CMK (cell line): Measurements from ENCODE around the gene AGAP3.

Experiments
- DNase-seq: peaks from one replicate; pipeline ENCODE4 v3.0.0-alpha.2; 2010; ENCODE audit warnings: low read depth

AGAP3 gene

DNA sequence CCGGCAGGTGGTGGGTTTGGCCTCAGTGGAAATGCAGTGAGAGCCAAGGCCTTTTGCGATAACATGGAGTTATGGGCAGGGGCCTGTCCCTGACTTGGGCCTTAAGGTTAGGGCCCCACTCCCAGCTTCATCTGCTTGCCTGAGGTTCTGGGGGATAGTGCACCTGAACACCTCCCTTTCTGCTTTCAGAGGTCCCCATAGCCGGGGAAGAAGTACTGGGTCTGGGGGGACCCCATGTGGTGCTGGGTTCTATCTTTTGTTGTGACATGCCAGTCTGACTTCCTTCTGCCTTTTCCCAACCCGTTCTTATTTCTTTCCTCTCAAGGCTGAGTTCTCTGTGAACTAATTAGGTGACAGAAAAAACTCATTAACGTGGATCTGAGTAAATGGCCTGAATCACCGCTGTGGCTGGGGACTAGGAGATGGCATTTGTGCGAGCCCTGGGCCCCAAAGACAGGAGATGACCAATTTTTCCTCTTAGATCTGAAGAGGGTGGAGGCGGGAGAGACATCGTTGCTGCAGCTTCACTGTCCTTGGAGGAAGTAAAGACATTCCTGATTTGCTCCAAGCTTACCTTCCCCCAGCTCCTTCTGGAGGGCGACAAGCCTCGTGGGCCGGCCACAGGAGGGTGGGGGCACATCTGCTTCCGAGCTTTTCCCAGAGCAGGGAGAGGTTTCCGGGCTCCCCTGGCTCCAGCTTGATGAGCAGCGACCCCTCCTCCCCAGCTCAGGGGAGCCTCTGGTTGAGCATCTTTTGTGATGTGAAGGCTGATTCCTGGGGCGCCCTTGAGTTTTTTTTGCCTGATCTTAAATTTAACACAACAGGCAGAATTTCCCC is 2.0 kb downstream of the AGAP3 start:
- no peak for DNase-seq

DNA sequence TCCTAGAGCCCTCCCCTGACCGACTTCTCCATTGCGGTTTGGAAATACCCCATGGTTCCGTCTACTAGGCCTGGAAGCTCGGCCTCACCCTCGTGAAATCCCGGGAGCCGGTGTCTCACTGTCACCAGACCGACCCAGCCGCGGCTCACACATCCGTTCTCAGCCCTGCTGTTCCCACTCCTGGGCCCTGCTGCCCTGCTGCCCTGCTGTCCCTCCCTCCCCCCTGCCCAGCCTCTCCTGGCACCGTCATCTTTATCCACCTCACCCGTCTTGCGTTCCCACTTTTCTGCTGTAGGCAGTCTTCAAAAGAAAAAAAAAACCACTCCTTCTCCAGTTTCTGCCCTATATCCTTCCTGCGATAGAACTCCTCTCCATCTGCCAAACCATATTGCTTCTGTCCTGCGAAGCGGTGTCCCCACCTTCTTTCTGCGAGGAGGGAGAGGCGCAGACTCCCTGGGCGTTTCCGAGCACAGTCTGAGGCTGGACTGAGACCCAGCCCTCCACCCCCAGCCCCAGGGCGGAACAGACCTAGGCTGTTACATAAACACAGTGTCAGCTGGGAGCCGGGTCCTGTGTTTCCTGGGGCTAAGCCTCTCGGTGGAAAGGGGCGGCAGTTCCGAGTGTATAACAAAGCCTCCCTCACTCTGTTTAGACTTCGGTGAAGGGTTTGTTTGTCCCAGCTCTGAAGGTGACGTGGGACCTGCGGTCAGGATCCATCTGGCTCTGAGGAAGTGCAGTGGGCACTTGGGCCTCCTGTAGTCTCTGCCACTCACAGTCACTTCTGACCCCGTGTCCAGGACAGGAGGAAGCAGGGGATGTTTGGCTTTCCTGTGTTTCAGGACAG is 2.8 kb downstream of the AGAP3 start:
- no peak for DNase-seq

DNA sequence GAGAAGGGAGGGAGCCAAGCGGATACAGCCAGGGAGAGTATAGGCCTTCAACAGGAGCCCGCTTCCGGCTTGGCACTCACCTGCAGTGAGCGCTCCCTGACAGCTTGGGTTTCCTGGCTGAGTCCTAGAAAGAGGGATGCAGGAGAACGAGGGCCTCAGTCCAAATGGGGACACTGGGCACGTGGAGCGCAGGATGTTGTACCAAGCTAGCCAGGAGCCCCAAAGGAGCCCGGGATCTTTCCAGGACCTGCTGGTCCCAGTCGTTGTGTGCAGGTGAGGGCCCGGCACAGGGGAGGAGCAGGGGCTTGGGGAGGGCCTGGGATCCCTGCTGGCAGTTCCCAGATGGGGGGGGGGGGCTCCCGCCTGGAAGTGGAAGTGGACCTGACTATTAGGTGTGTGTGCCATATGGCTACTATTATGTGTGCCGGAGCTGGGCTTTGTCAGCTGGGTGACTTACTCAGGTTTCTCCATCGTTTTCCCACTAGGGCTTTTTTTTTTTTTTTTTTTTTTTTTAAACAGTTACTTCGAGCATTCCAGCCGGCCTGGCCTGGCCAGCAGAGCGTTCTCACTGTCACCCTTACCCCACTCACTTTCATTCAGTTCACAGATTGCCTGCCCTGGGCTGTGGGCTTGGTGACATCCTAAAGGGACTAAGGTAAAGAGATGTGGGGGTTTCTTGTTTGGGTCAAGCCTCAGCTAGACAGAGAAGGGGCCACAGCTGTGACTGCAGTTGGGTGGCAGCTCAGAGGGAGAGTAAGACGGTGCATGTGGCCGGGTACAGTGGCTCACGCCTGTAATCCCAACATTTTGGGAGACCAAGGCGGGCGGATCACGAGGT is 3.8 kb downstream of the AGAP3 start:
- no peak for DNase-seq

DNA sequence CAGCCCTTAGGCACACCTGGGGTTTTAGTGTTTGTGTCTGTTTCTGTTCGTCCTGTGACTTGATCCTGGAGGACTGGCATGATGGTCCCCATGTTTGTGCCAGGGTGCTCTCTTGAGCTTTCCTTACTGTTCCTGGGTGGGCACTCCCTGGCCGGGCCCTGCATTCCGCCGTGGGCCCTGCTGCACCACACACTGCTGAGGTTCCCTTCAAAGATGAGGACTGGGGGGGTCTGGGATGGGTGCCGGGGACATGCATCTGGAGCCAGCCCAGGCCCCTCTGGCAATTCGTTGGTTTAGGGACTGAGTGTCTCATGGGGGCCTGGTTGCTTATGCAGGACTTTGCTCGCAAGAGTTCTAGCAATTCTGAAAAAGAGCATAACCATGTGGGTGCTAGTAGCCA is 4.7 kb downstream of the AGAP3 start:
- DNase-seq, result no peak

DNA sequence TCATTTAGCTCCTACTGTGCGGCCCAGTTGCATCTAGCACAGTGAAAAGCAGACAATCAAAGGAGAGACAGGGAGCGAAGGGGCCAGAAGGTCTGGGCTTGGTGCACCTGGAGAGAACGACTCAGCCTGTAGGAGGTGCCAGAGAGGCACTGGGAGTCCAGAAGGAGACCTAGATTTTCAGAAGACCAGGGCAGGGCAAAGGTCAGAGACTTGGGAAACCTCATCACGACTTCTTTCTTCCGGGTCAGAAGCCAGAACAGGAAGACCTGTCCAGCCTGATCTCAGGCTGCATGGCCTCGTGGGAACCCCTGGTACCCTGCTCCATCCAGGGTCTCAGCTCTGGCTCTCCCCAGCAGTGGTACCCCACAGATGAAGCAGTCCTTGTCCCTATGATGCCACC is 5.2 kb downstream of the AGAP3 start:
- no peak for DNase-seq

DNA sequence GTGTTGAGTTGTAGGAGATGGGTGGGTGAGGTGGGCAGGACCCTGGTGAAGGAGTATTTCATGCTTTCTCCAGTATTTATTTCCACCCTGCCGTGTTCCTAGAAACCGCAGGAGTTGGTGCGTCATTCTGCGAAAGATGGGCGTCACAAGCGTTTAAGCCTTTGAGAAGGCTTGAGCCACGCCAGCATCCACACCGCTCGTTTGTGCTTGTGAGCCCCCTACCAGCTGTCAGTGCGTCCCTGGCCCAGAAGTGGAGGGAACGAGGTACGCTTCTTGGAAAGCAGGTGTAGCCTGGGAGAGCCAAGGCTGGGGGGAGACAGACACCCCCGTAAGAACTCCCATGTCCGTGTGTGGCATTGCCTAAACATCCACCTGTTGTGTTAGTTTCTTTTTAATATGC is 5.7 kb downstream of the AGAP3 start:
- DNase-seq, result no peak

DNA sequence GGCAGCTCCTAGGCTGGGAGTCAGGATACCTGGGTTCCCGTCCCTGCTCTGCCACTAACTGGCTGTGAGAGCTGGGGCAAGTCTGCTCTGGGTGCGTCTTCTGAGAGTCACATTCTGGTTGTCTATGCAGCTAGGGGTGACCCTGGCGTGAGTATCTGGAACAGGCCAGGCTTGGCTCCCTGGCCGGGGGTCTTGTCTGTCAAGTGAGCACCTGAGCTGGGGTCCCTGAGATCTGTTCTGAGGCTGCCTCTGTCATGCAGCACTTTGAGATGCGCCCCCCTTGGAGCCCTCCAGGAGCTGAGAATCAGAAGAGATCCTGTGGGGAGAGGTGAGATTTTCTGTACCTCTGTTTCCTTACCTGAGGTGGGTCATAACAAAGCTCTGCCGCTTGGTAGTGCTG is 7.5 kb downstream of the AGAP3 start:
- no peak for DNase-seq

DNA sequence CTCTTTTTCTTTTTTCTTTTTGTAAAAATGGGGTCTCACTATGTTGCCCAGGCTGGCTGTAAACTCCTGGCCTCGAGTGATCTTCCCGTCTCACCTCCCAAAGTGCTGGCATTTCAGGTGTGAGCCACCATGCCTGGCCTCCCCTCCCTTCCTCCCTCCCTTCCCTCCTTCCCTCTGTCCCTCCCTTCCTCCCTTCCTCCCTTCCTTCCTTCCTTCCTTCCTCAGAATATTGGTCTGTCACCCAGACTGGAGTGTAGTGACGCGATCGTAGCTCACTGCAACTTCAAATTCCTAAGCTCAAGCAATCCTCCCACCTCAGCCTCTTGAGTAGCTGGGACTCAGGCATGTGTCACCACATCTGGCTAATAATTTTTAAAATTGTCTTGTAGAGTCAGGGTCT is 8.4 kb downstream of the AGAP3 start:
- DNase-seq, result no peak

DNA sequence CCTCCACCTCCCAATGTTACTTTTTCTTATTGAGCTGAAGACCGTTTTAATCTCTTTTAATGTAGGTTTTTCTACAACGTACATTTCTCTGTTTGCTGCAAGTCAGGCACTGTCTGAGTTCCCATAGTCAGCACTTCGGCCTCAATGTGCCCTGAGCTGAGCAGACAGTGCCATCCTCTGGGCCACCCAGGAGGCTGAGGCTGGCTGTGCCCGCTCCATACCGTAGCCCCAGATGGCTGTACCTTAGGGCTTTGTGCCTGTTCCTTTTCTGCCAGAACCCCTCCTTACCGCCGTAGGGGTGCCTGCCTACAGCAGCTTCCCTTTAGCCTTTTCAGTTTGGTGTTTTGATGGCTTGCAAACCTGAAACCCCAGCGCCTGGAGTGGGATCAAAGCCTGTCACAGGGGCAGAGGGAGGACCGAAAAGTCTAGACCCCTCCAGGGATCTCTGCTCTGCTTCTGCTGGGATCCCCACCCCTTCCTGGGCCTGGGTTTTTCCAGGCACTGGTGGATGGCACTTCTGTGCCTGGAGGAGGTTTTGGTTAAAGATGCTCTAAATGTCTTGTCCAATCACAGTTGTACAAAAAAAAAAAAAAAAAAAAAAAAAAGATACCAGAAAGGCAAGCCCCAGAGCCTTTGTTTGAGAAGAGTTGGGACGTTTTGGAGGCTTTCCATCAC is 9.0 kb downstream of the AGAP3 start:
- DNase-seq, result no peak

DNA sequence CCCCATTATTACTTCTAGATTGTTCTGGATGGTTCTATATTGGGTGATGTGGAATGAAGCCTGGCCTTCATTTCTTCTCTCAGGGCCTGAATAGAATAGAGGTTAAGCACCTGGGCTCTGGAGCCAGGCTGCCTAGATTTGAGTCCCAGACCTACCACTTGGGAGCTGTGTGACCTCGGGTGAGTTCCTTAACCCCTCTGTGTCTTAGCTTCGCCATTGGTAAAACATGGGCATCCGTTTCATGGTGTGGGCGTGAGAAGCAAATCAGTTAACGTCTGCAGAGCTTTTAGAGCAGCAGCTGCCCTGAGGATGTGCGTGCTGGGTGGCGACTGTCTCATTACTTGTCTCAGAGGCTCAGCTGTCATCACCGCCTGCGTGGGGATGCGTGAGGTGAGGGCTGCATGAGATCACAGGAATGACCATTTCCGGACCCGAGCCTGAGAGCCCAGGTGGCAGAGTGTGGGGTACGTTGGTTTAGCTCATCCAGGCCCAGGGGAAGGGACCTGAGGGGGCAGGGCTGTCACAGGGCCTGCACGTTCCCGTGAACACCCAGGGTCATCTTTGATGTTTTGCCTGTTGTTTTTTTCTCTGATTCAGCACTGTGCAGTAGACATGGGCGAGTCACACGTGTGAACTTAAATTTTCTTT is 9.7 kb downstream of the AGAP3 start:
- DNase-seq, result no peak

DNA sequence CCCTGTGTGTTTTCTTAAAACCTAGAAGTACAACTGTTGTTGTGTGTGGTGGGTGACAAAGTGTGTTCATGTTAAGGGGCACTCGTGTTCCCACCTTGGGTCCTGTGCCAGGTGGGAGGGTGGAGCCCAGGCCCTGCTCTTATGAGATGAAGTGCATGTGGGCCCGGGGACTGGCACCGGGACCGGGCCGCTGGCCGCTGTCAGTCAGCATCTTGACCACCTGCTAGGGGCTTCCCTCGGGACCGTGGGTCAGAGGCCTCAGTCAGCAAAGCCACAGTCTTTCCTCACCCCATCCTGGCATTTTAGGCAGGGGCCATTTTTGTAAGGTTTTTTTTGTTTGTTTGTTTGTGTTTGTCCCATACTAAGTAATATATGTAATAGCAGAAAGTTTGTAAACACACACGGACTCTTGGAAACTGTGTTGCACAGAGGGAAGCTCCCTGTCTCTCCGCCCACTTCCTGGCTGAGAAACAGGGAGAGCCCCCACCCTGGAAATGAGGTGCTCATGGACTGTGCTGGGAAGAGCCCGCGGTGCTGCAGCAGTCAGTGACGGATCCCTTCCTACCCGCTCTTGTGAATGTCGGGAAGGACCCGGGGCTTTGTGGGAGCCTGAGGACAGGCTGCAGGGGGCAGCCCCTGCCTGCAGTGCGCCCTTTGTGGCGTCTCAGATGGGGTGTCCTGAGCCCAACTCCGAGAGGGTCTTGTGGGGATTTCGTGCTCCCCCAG is 13.4 kb downstream of the AGAP3 start:
- DNase-seq, result no peak

DNA sequence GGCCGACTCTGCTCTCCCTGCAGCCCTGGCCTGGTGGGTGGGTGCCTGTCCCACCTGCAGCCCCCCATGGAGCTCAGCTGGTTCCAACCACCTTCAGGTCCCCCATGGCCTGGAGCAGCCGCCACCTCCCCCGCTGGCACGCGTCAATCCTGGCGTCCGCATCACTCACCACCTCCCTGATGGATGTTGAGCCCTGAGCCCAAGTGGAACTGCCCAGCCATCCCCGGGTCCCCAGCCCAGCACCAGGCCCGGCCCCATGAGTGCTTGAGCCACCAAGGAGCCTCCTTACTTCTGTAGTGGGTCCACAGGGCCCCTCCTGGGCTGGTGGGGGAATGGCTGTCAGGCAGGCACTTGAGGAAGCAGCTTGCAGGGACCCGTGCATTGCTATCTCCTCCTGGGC is 14.6 kb downstream of the AGAP3 start:
- DNase-seq, result no peak

DNA sequence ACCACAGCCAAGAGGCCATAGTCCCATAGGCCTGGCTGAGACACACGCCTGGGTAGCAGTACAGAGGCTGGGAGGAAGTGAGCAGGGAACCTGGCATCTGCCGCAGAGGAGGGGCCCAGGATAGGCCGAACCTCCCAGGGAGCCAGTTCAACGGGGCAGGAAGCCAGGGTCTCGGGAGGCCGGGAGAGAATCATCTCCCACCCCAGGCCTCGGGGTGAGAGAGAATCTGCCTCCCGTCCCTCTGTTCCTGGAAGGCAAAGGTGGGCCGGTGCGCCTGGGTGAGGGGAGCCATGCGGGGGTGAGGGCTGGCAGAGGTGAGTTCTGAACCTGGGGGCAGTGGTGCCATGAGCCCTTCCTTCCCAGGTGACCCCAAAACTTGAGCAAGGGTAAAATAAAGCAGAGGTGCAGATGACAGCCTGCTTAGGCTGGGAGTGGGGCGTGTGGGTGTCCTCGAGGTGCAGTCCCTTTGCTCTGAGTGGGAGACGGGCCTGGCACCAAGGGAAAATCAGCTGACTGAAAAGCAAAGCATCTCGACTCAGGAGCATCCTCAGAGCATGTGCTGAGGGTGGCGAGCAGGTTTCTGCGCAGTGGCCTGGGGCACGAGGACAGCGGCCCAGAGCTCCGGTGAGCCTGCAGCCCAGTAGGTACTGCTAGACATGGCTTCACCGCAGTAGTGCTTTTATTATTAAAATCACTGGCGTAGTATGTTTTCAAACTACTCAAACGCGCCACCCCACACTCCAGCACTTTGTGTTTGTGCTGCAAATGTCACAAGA is 15.5 kb downstream of the AGAP3 start:
- DNase-seq, result no peak

DNA sequence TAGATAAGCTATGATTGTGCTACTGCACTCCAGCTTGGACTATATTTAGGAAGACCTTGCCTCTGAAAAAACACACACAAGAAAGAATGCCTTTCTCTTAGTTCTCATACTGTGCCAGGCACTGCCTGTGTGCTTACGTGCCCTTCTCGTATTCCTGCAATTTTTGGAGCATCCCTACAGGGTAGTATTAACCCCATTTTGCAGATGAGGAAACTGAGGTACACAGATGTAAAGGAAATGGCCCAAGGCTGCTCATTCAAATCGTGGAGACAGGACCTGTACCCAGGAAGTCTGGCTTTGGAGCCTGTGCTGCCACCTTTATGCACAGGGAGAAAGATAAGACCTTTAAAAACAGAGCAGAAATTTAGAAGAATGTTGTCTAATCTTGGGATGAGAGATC is 16.7 kb downstream of the AGAP3 start:
- no peak for DNase-seq

DNA sequence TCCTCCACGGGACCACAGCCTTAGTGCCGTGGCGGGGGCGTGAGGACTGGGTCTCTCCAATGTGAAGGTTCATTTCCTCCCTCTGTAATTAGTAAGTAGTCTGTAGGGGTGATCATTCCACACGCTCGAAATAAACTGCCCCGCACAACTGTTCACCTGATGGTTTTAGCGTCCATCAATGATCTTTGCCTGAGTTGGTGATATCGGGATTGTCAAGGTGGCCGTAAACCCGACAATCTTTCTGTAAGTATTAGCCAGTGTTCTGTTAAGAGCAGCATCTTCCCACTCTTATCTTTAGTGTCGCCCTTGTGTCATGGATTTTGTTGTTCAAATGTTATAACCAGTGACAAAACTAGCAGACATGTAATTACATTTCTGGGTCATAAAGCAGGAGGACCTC is 17.7 kb downstream of the AGAP3 start:
- DNase-seq, result no peak

DNA sequence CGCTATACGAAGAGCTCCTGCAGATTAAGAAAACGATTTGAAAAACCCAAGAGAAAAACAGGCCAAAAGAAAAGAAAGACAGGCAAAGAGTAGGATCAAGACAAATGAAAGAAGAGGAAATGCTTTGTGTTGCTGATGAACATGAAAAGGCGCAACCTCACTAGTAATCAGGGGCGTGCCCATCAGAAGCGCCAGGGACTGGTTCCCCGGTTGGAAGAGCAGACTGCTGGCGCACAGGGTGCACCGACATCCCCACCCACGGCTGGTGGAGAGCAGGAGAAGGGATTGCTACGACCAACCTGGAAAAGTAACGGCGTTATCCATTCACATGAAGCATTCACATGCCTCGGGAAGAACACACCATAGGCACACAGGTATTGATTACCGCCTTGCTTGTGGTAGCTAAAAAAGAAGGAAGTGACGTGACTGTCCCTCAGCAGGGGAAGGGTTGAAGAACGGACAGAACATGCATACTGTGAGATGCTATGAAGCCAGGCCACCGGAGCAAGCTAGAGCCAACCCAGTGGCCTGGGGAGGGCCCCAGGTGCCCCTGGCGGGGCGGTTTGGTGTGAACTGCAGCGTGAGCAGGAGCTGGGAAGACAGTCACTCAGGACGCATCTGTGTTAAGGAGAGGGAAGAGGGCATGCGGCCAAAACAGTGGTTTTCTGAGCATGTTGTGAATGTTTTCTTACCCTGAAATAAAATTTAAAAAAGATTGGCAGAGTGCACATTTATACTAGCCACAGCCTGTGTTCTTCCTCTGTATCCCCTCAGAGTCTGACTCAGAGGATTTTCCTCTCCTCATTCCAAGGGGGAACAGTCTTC is 18.3 kb downstream of the AGAP3 start:
- no peak for DNase-seq

DNA sequence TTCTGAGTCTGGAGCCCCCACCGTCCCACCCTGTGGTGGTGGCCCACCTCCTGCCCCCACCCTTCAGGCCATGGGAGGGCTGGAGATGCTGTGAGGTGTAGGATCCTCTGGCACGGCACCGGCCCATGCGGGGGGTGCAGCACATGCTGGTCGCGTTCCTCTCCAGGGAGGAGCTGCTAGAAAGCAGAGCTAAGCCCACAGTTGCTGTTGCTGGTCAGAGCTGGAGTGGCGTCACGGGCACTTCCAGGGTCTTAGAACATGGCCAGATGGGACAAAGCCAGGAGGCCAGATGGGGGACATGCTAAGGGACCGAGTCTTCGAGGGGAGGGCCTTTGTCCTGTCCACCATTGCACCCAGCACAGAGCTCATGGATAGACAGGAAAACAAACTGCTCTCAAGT is 21.6 kb downstream of the AGAP3 start:
- no peak for DNase-seq

DNA sequence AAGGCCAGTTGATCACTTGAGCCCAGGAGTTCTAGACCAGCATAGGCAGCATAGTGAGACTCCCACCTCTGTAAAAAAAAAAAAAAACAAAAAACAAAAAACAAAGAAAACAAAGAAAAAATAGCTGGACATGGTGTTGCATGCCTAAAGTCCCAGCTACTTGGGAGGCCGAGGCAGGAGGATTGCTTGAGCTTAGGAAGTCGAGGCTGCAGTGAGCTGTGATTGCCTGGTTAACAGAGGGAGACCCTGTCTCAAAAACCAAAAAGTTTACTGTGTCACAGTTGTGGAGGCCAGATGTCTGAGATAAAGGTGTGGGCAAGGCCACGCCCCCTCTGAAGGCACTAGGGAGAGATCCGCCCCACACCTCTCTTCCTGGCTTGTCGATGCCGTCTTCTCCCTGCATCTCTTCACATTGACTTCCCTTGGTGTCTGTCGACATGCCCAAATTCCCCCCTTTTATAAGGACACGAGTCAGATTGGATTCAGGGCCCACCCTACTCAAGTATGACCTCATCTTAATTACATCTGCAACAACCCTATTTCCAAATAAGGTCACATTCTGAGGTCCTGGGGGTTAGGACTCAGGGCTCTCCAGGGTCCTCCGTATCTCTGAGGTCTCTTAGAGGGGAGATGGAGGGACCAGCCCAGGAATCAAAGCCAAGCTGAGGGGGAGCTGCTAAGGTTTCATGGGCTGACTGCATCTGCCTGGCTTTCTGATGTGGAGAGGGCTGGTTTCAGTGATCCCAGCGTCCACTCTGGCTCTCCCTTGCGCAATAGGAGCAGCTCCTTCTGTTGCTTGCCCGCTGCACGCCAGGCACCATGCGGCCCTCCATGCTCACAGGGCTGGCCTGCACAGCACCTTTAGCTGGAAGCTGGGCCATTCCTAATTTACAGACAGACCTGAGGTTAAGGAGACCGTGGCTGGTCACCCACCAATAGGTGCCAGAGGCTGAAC is 23.1 kb downstream of the AGAP3 start:
- DNase-seq, result no peak
